ENCODE measurements around the gene CDCP2.

The CDCP2 gene

GRCh38 chr1:54136963-54137533 lies 15.8 kb downstream of the CDCP2 start:
- H2BK12ac ChIP-seq (ENCODE audit: low read length): peak overlapping the region; percentile 98
- H2AFZ ChIP-seq (ENCODE audit: insufficient read depth, low read length, poor library complexity): peak overlapping the region; percentile 55
- peaks cover 4% of the 10 kb centered on the region for H3K9me3 ChIP-seq (ENCODE audit: insufficient read depth, low read depth, low read length)
- peak overlapping the region; percentile 92 for H3K14ac ChIP-seq (ENCODE audit: low read length)
- peak overlapping the region; percentile 83 for H4K8ac ChIP-seq (ENCODE audit: low read depth, low read length)
- H3K4me1 ChIP-seq (ENCODE audit: control insufficient read depth in 1 of 2, insufficient read depth in 2 of 2, low read length in 2 of 2): peaks cover 19 to 33% of the 10 kb centered on the region in 2 experiments
- H2BK120ac ChIP-seq (ENCODE audit: insufficient read depth, low read length, poor library complexity): peak overlapping the region; percentile 99
- H3K27ac ChIP-seq (ENCODE audit: low read depth, low read length): peak overlapping the region; percentile 97
- peaks cover 36% of the 10 kb centered on the region for H3K79me1 ChIP-seq (ENCODE audit: low read length)
- peak overlapping the region; percentile 17 for H4K12ac ChIP-seq (ENCODE audit: low read depth, low read length)
- H3K79me2 ChIP-seq (ENCODE audit: control insufficient read depth, insufficient read depth, low read length, poor library complexity): peaks cover 11% of the 10 kb centered on the region
- no peak overlapping the region for H3K4me3 ChIP-seq (ENCODE audit: low read depth, low read length)
- H3K9ac ChIP-seq (ENCODE audit: low read length): no peak overlapping the region
- H3K36me3 ChIP-seq (ENCODE audit: control insufficient read depth in 1 of 2, insufficient read depth in 2 of 2, low read length in 2 of 2): no peaks in the 10 kb centered on the region
- H3K27me3 ChIP-seq (ENCODE audit: insufficient read depth, low read length): no peaks in the 10 kb centered on the region
- H4K91ac ChIP-seq (ENCODE audit: low read depth, low read length): peak overlapping the region; percentile 90
- H3K18ac ChIP-seq (ENCODE audit: low read length): peak overlapping the region; percentile 88
- H2AK5ac ChIP-seq (ENCODE audit: low read length): peak overlapping the region; percentile 72
- no peak for DNase-seq
- H3K4me2 ChIP-seq (ENCODE audit: low read length): no peak overlapping the region
- WGBS (ENCODE audit: extremely low coverage, insufficient coverage, insufficient read length): no CpG with 5 or more reads among the region's 7 CpGs
- H2BK5ac ChIP-seq (ENCODE audit: low read depth, low read length, poor library complexity): peak overlapping the region; percentile 92
- H3K23ac ChIP-seq (ENCODE audit: low read length): no peak overlapping the region
- peak overlapping the region; percentile 72 for H3K4ac ChIP-seq (ENCODE audit: low read depth, low read length)

GRCh38 chr1:54136269-54136896 lies 16.4 kb downstream of the CDCP2 start:
- Histone ChIP-seq H3K14ac (ENCODE audit: low read length) (peak overlapping the region; percentile 92), H3K4me2 (ENCODE audit: low read length) (no peak overlapping the region), H2AFZ (ENCODE audit: insufficient read depth, low read length, poor library complexity) (peak overlapping the region; percentile 55), H3K4ac (ENCODE audit: low read depth, low read length) (peak overlapping the region; percentile 72), H4K8ac (ENCODE audit: low read depth, low read length) (peak overlapping the region; percentile 83), H3K23ac (ENCODE audit: low read length) (no peak overlapping the region), H3K9me3 (ENCODE audit: insufficient read depth, low read depth, low read length) (peaks cover 4% of the 10 kb centered on the region), H4K12ac (ENCODE audit: low read depth, low read length) (peak overlapping the region; percentile 17), H2BK5ac (ENCODE audit: low read depth, low read length, poor library complexity) (peak overlapping the region; percentile 92), H3K4me3 (ENCODE audit: low read depth, low read length) (no peak overlapping the region), H2BK120ac (ENCODE audit: insufficient read depth, low read length, poor library complexity) (peak overlapping the region; percentile 99), H3K79me2 (ENCODE audit: control insufficient read depth, insufficient read depth, low read length, poor library complexity) (peaks cover 11% of the 10 kb centered on the region), H4K91ac (ENCODE audit: low read depth, low read length) (peak overlapping the region; percentile 90), H3K27ac (ENCODE audit: low read depth, low read length) (peak overlapping the region; percentile 97), H3K4me1 (ENCODE audit: control insufficient read depth in 1 of 2, insufficient read depth in 2 of 2, low read length in 2 of 2) (peaks cover 19 to 31% of the 10 kb centered on the region in 2 experiments), H3K79me1 (ENCODE audit: low read length) (peaks cover 36% of the 10 kb centered on the region), H2AK5ac (ENCODE audit: low read length) (peak overlapping the region; percentile 72), H2BK12ac (ENCODE audit: low read length) (peak overlapping the region; percentile 98), H3K36me3 (ENCODE audit: control insufficient read depth in 1 of 2, insufficient read depth in 2 of 2, low read length in 2 of 2) (no peaks in the 10 kb centered on the region), H3K18ac (ENCODE audit: low read length) (peak overlapping the region; percentile 88), H3K27me3 (ENCODE audit: insufficient read depth, low read length) (no peaks in the 10 kb centered on the region), H3K9ac (ENCODE audit: low read length) (no peak overlapping the region)
- DNase-seq: no peak
- no CpG with 5 or more reads among the region's 17 CpGs for WGBS (ENCODE audit: extremely low coverage, insufficient coverage, insufficient read length)

- peaks cover 2% of the 10 kb centered on the region for H3K9me3 ChIP-seq (ENCODE audit: insufficient read depth, low read depth, low read length)
- H2BK12ac ChIP-seq (ENCODE audit: low read length): peak overlapping the region; percentile 98
- H3K79me2 ChIP-seq (ENCODE audit: control insufficient read depth, insufficient read depth, low read length, poor library complexity): peaks cover 11% of the 10 kb centered on the region
- H2BK5ac ChIP-seq (ENCODE audit: low read depth, low read length, poor library complexity): peak overlapping the region; percentile 92
- H3K4ac ChIP-seq (ENCODE audit: low read depth, low read length): peak overlapping the region; percentile 72
- H2BK120ac ChIP-seq (ENCODE audit: insufficient read depth, low read length, poor library complexity): peak overlapping the region; percentile 99
- H3K27me3 ChIP-seq (ENCODE audit: insufficient read depth, low read length): no peaks in the 10 kb centered on the region
- no peak overlapping the region for H2AFZ ChIP-seq (ENCODE audit: insufficient read depth, low read length, poor library complexity)
- peak overlapping the region; percentile 90 for H4K91ac ChIP-seq (ENCODE audit: low read depth, low read length)
- no peak overlapping the region for H3K4me3 ChIP-seq (ENCODE audit: low read depth, low read length)
- H3K79me1 ChIP-seq (ENCODE audit: low read length): peaks cover 36% of the 10 kb centered on the region
- no peak overlapping the region for H3K9ac ChIP-seq (ENCODE audit: low read length)
- H3K4me2 ChIP-seq (ENCODE audit: low read length): no peak overlapping the region
- H3K36me3 ChIP-seq (ENCODE audit: control insufficient read depth in 1 of 2, insufficient read depth in 2 of 2, low read length in 2 of 2): no peaks in the 10 kb centered on the region
- H4K8ac ChIP-seq (ENCODE audit: low read depth, low read length): peak overlapping the region; percentile 83
- DNase-seq: peak in 1 of 2 donors; percentile 63
- H2AK5ac ChIP-seq (ENCODE audit: low read length): peak overlapping the region; percentile 47
- H3K27ac ChIP-seq (ENCODE audit: low read depth, low read length): peak overlapping the region; percentile 97
- peak overlapping the region; percentile 17 for H4K12ac ChIP-seq (ENCODE audit: low read depth, low read length)
- peak overlapping the region; percentile 92 for H3K14ac ChIP-seq (ENCODE audit: low read length)
- H3K23ac ChIP-seq (ENCODE audit: low read length): no peak overlapping the region
- no CpG with 5 or more reads among the region's 5 CpGs for WGBS (ENCODE audit: extremely low coverage, insufficient coverage, insufficient read length)
- H3K4me1 ChIP-seq (ENCODE audit: control insufficient read depth in 1 of 2, insufficient read depth in 2 of 2, low read length in 2 of 2): peaks cover 19 to 31% of the 10 kb centered on the region in 2 experiments
- peak overlapping the region; percentile 88 for H3K18ac ChIP-seq (ENCODE audit: low read length)
Observed at GRCh38 chr1:54135436-54136120, 17.2 kb downstream of the CDCP2 start.

GRCh38 chr1:54134295-54134694 lies 18.5 kb downstream of the CDCP2 start:
- Histone ChIP-seq H3K4me2 (ENCODE audit: low read length) (no peak overlapping the region), H3K36me3 (ENCODE audit: control insufficient read depth in 1 of 2, insufficient read depth in 2 of 2, low read length in 2 of 2) (no peaks in the 10 kb centered on the region), H4K12ac (ENCODE audit: low read depth, low read length) (no peak overlapping the region), H3K27me3 (ENCODE audit: insufficient read depth, low read length) (no peaks in the 10 kb centered on the region), H3K4me3 (ENCODE audit: low read depth, low read length) (no peak overlapping the region), H3K18ac (ENCODE audit: low read length) (no peak overlapping the region), H2AFZ (ENCODE audit: insufficient read depth, low read length, poor library complexity) (no peak overlapping the region), H2AK5ac (ENCODE audit: low read length) (peak overlapping the region; percentile 1), H2BK5ac (ENCODE audit: low read depth, low read length, poor library complexity) (no peak overlapping the region), H3K4ac (ENCODE audit: low read depth, low read length) (no peak overlapping the region), H3K9ac (ENCODE audit: low read length) (no peak overlapping the region), H2BK120ac (ENCODE audit: insufficient read depth, low read length, poor library complexity) (peak overlapping the region; percentile 61), H3K9me3 (ENCODE audit: insufficient read depth, low read depth, low read length) (peaks cover 2% of the 10 kb centered on the region), H3K79me1 (ENCODE audit: low read length) (peaks cover 36% of the 10 kb centered on the region), H3K14ac (ENCODE audit: low read length) (peak overlapping the region; percentile 10), H3K27ac (ENCODE audit: low read depth, low read length) (no peak overlapping the region), H4K91ac (ENCODE audit: low read depth, low read length) (peak overlapping the region; percentile 29), H3K79me2 (ENCODE audit: control insufficient read depth, insufficient read depth, low read length, poor library complexity) (peaks cover 11% of the 10 kb centered on the region), H3K23ac (ENCODE audit: low read length) (no peak overlapping the region), H2BK12ac (ENCODE audit: low read length) (peak overlapping the region; percentile 58), H3K4me1 (ENCODE audit: control insufficient read depth in 1 of 2, insufficient read depth in 2 of 2, low read length in 2 of 2) (peaks cover 19 to 31% of the 10 kb centered on the region in 2 experiments), H4K8ac (ENCODE audit: low read depth, low read length) (no peak overlapping the region)
- DNase-seq: no peak
- WGBS (ENCODE audit: extremely low coverage, insufficient coverage, insufficient read length): no CpG with 5 or more reads among the region's 6 CpGs
